ENCODE data around the gene KANSL1.

The KANSL1 gene

GRCh38 chr17:46002311-46002972 lies 190.8 kb downstream of the KANSL1 start:
- TF ChIP-seq TCF12 (IDR thresholded peaks at IDR 0.05; ENCODE audit: low read depth): no peak
- TF ChIP-seq RAD21 (IDR thresholded peaks at IDR 0.05; ENCODE audit: low read depth): peak; percentile 90

- TF ChIP-seq USF1 (IDR thresholded peaks at IDR 0.05): no peak
- TF ChIP-seq REST (IDR thresholded peaks at IDR 0.05; ENCODE audit: low read depth): no peak
These were observed 191.6 kb downstream of the KANSL1 start for GRCh38 chr17:46001390-46002310.

GRCh38 chr17:46000757-46001156 lies 192.5 kb downstream of the KANSL1 start:
- TF ChIP-seq YY1 (IDR thresholded peaks at IDR 0.05; ENCODE audit: low read depth) (no peak), TCF12 (IDR thresholded peaks at IDR 0.05; ENCODE audit: low read depth) (no peak), ZBTB7A (IDR thresholded peaks at IDR 0.05; ENCODE audit: low read depth) (no peak), RAD21 (IDR thresholded peaks at IDR 0.05; ENCODE audit: low read depth) (no peak)

- TF ChIP-seq REST (IDR thresholded peaks at IDR 0.05; ENCODE audit: low read depth): no peak
- TF ChIP-seq CEBPB (IDR thresholded peaks at IDR 0.05): no peak
- TF ChIP-seq RAD21 (IDR thresholded peaks at IDR 0.05; ENCODE audit: low read depth): no peak
- TF ChIP-seq MAX (IDR thresholded peaks at IDR 0.05): no peak
- no peak for TF ChIP-seq EGR1 (IDR thresholded peaks at IDR 0.05)
- TF ChIP-seq FOXM1 (IDR thresholded peaks at IDR 0.05; ENCODE audit: borderline replicate concordance, low read depth): no peak
- TF ChIP-seq ZBTB7A (IDR thresholded peaks at IDR 0.05; ENCODE audit: low read depth): no peak
- TF ChIP-seq TEAD4 (IDR thresholded peaks at IDR 0.05): no peak
These were observed 192.9 kb downstream of the KANSL1 start for GRCh38 chr17:46000292-46000691.

- no peak for TF ChIP-seq MAX (IDR thresholded peaks at IDR 0.05)
- no peak for TF ChIP-seq TCF12 (IDR thresholded peaks at IDR 0.05; ENCODE audit: low read depth)
- no peak for TF ChIP-seq EP300 (IDR thresholded peaks at IDR 0.05; ENCODE audit: borderline replicate concordance)
- TF ChIP-seq USF1 (IDR thresholded peaks at IDR 0.05): no peak
- no peak for TF ChIP-seq RAD21 (IDR thresholded peaks at IDR 0.05; ENCODE audit: low read depth)
- TF ChIP-seq EGR1 (IDR thresholded peaks at IDR 0.05): no peak
- TF ChIP-seq CREB1 (IDR thresholded peaks at IDR 0.05; ENCODE audit: low read depth): no peak
These were observed 193.3 kb downstream of the KANSL1 start for GRCh38 chr17:45999900-46000290.

- TF ChIP-seq ZBTB7A (IDR thresholded peaks at IDR 0.05; ENCODE audit: low read depth) (no peak), MAX (IDR thresholded peaks at IDR 0.05) (no peak), CREB1 (IDR thresholded peaks at IDR 0.05; ENCODE audit: low read depth) (no peak), EP300 (IDR thresholded peaks at IDR 0.05; ENCODE audit: borderline replicate concordance) (no peak), TAF1 (IDR thresholded peaks at IDR 0.05; ENCODE audit: low read depth) (no peak), CEBPB (IDR thresholded peaks at IDR 0.05) (no peak), RAD21 (IDR thresholded peaks at IDR 0.05; ENCODE audit: low read depth) (no peak), EGR1 (IDR thresholded peaks at IDR 0.05) (no peak), NFIC (IDR thresholded peaks at IDR 0.05) (no peak), REST (IDR thresholded peaks at IDR 0.05; ENCODE audit: low read depth) (no peak), FOXM1 (IDR thresholded peaks at IDR 0.05; ENCODE audit: borderline replicate concordance, low read depth) (no peak), TCF12 (IDR thresholded peaks at IDR 0.05; ENCODE audit: low read depth) (no peak)
These were observed 194.0 kb downstream of the KANSL1 start, which contains the start of gene STH for GRCh38 chr17:45998987-45999899. Gene STH (plus strand): TSS chr17:45999250. CDS start chr17:45999280, 30 bp downstream.
